Measurements from ENCODE around the gene NRG3.
"Not testable (repeated sequence)": the region's sequence is repeated elsewhere in the genome, so short reads cannot be mapped to it uniquely, and the experiment has no call there.

Gene NRG3

GRCh38 chr10:82643601-82644000 is 768.6 kb downstream of the NRG3 start:
- H3K4me3 Mint-ChIP-seq = no peak overlapping the region
- DNase-seq = no peak
- no peak for ATAC-seq (replicated peaks)
- no peaks in the 10 kb centered on the region for H3K36me3 Mint-ChIP-seq (ENCODE audit: insufficient read depth)
- peaks cover 8 to 9% of the 10 kb centered on the region in 2 donors for H3K9me3 Mint-ChIP-seq
- no peaks in the 10 kb centered on the region for H3K4me1 Mint-ChIP-seq (ENCODE audit: low read depth in 2 of 2)
- H3K27me3 Mint-ChIP-seq = no peaks in the 10 kb centered on the region
- H3K27ac Mint-ChIP-seq = no peak overlapping the region

DNA sequence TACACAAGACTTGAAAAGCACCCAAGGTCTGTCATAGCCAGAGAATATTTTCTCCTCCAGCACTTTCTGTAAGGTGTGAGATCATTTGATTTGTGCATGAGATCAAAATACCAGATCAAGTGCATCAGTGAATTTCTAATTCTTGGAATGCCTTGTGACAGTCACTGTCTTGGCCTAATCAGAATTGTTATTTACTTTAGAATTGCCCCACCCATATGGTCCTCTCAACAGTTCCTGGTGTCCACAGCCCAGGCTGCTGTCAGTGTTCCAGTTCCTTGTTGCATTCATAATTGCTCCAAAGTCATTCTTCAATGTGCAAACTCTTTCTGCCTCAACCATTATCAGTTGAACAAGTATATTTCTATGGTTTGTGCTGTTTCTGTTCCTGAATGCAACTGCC is 770.2 kb downstream of the NRG3 start:
- H3K27me3 Mint-ChIP-seq = no peaks in the 10 kb centered on the region
- DNase-seq = no peak
- H3K27ac Mint-ChIP-seq = no peak overlapping the region
- no peak for ATAC-seq (replicated peaks)
- no peak overlapping the region for H3K4me3 Mint-ChIP-seq
- H3K9me3 Mint-ChIP-seq = peaks cover 8 to 9% of the 10 kb centered on the region in 2 donors
- H3K36me3 Mint-ChIP-seq (ENCODE audit: insufficient read depth) = no peaks in the 10 kb centered on the region
- no peaks in the 10 kb centered on the region for H3K4me1 Mint-ChIP-seq (ENCODE audit: low read depth in 2 of 2)

DNA sequence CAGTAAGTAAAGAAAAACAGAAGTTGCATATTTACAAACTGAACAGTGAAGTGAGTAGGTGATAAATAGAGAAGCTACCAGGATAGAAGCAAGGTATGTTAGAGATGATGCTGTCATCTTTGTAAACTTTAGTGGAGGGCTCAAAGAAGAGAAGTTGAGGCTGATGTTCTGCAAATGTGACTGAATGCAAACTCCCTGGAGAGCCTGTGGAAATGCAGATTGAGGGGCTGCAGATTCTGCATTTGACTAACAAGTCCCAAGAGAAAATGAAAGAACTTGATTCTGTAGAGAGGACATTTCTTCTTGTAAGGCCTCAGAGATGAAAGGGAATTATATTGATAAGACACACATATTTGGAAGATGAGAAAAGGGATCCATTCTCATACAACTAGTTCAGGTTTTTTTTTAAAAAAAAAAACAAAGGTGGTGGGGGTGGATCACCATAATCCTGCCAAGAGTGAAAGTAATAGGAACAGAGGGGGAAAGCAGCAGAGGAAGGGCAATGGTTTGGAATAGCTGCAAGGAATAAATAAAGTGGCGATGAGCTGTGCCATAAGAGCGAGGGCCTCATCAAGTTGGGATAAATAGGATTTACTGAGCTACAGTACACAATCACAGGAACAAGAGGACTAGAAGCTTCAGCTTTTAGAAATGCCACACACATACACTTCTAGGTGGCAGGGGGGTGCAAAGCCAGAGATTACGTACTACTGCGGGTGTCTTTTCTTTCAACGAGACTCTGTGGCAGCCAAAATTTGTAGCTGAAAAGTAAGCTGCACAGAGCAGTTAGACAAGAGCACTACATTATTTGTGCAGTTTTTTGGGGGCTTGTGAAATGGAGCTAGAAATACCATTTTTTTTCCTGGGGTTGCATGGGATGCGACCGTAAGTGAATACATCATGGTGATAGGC is 778.5 kb downstream of the NRG3 start:
- no peak for DNase-seq
- ATAC-seq (replicated peaks) = no peak
- Mint-ChIP-seq H3K36me3 (ENCODE audit: insufficient read depth) (no peaks in the 10 kb centered on the region), H3K4me1 (ENCODE audit: low read depth in 2 of 2) (no peaks in the 10 kb centered on the region), H3K9me3 (peaks cover 9 to 24% of the 10 kb centered on the region in 2 donors), H3K4me3 (no peak overlapping the region), H3K27me3 (no peaks in the 10 kb centered on the region), H3K27ac (no peak overlapping the region)

DNA sequence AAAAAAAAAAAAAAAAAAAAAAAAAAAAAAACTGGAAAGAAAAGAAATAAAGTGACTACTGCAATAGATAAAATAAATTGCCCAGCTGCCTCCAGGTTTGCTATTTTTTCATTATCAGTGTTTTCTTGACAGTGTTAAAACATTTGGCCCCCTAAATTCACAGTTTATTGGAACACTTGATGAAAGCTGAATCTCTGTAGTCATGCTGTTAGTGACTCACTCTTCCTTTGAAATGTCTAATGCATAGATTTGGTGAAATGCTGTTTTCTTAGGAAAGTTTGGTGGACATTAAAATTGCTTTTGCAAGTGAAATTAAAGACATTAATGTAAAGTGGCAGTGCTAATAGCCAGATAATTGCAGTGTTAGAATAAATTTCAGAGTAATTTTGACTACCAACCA is 785.2 kb downstream of the NRG3 start:
- no peaks in the 10 kb centered on the region for H3K27me3 Mint-ChIP-seq

GRCh38 chr10:82660986-82661385 is 786.0 kb downstream of the NRG3 start:
- Mint-ChIP-seq H3K27ac (no peak overlapping the region), H3K36me3 (ENCODE audit: insufficient read depth) (no peaks in the 10 kb centered on the region), H3K4me3 (no peak overlapping the region), H3K9me3 (peaks cover 0 to 4% of the 10 kb centered on the region in 2 donors), H3K27me3 (no peaks in the 10 kb centered on the region), H3K4me1 (ENCODE audit: low read depth in 2 of 2) (no peaks in the 10 kb centered on the region)
- DNase-seq (no peak), ATAC-seq (replicated peaks) (no peak)

More for the DNA sequence above, 785.2 kb downstream of the NRG3 start:
- no peak overlapping the region for H3K27ac Mint-ChIP-seq
- no peak for ATAC-seq (replicated peaks)
- H3K4me1 Mint-ChIP-seq (ENCODE audit: low read depth in 2 of 2) = no peaks in the 10 kb centered on the region
- peaks cover 0 to 4% of the 10 kb centered on the region in 2 donors for H3K9me3 Mint-ChIP-seq
- H3K4me3 Mint-ChIP-seq = no peak overlapping the region
- DNase-seq = no peak
- no peaks in the 10 kb centered on the region for H3K36me3 Mint-ChIP-seq (ENCODE audit: insufficient read depth)

DNA sequence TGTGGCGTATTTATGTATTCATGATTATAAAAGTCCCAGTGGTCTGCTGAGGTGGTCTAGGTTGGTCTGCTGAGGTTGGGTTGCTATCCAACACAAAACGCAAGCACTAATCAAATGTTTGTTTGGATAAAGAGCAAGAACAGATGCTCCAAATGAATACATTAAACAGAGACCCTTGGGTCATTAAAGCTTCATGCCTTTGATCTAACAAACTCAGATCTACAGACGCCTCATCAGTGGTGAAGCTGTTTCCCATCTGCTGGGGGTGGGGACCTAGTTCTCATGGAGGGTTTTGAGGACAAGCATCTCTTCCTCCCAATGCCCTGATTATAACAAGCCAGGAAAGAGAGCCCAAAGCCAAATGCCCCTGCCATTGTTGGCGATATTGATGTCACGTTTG is 786.7 kb downstream of the NRG3 start:
- Mint-ChIP-seq H3K27me3 (no peaks in the 10 kb centered on the region), H3K36me3 (ENCODE audit: insufficient read depth) (no peaks in the 10 kb centered on the region), H3K4me3 (no peak overlapping the region), H3K27ac (no peak overlapping the region), H3K9me3 (peaks cover 0 to 4% of the 10 kb centered on the region in 2 donors), H3K4me1 (ENCODE audit: low read depth in 2 of 2) (no peaks in the 10 kb centered on the region)
- DNase-seq (no peak), ATAC-seq (replicated peaks) (no peak)

GRCh38 chr10:82668221-82668895 is 793.4 kb downstream of the NRG3 start:
- DNase-seq (no peak), ATAC-seq (replicated peaks) (no peak)
- H3K4me3 Mint-ChIP-seq = no peak overlapping the region
- H3K4me1 Mint-ChIP-seq (ENCODE audit: low read depth in 2 of 2) = no peaks in the 10 kb centered on the region
- H3K27ac Mint-ChIP-seq = no peak overlapping the region
- peaks cover 11 to 20% of the 10 kb centered on the region in 2 donors for H3K9me3 Mint-ChIP-seq
- H3K36me3 Mint-ChIP-seq (ENCODE audit: insufficient read depth) = no peaks in the 10 kb centered on the region
- H3K27me3 Mint-ChIP-seq = no peaks in the 10 kb centered on the region

GRCh38 chr10:82674036-82674435 is 799.0 kb downstream of the NRG3 start:
- H3K27me3 Mint-ChIP-seq = no peaks in the 10 kb centered on the region
- DNase-seq (no peak), ATAC-seq (replicated peaks) (no peak)
- no peak overlapping the region for H3K4me3 Mint-ChIP-seq
- H3K27ac Mint-ChIP-seq = no peak overlapping the region
- peaks cover 17 to 30% of the 10 kb centered on the region in 2 donors for H3K9me3 Mint-ChIP-seq
- no peaks in the 10 kb centered on the region for H3K4me1 Mint-ChIP-seq (ENCODE audit: low read depth in 2 of 2)
- no peaks in the 10 kb centered on the region for H3K36me3 Mint-ChIP-seq (ENCODE audit: insufficient read depth)

DNA sequence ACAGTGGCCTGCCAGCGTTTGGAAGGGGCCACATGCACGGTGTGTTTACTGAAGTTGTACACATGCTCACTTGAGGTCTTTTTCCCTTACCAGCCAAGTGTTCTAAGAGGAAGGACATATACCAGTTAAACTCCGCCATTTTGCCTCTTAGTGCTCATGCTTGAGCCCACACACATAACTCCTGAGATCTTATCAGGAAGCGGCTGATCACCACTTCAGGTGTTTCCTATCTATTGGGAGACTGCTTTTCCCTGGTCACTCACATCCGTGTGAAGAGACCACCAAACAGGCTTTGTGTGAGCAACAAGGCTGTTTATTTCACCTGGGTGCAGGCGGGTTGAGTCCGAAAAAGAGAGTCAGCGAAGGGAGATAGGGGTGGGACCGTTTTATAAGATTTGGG is 802.9 kb downstream of the NRG3 start:
- not testable (repeated sequence) for H3K36me3 Mint-ChIP-seq (ENCODE audit: insufficient read depth); ATAC-seq (replicated peaks); H3K4me1 Mint-ChIP-seq (ENCODE audit: low read depth in 2 of 2); H3K27me3 Mint-ChIP-seq; H3K27ac Mint-ChIP-seq; DNase-seq; H3K4me3 Mint-ChIP-seq
- H3K9me3 Mint-ChIP-seq = peaks cover 7 to 14% of the 10 kb centered on the region in 2 donors

GRCh38 chr10:82678451-82678850 is 803.5 kb downstream of the NRG3 start:
- H3K27ac Mint-ChIP-seq; H3K36me3 Mint-ChIP-seq (ENCODE audit: insufficient read depth); H3K4me3 Mint-ChIP-seq; ATAC-seq (replicated peaks); H3K9me3 Mint-ChIP-seq; H3K4me1 Mint-ChIP-seq (ENCODE audit: low read depth in 2 of 2); DNase-seq; H3K27me3 Mint-ChIP-seq: not testable (repeated sequence)

DNA sequence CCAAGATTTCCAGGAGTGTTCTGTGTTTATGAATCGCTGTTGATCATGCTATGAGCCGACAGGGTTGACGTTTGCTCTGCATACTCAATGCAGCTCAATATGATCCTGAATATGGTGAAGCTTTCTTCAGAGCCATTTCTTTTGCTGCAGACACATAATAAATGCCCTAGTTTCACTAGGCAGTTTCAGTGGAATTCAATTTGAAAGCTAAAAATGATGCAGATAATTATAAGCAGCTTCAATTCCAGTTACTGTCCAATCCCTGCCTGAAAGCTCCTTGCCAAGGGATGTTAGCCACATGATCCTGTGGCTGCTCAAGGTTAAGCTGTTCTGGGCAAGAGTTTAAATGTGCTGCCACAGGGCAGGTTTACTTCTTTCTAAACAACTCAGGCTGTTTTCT is 805.6 kb downstream of the NRG3 start:
- no peak for DNase-seq
- Mint-ChIP-seq H3K4me3 (no peak overlapping the region), H3K27me3 (no peaks in the 10 kb centered on the region), H3K9me3 (peaks cover 8 to 14% of the 10 kb centered on the region in 2 donors), H3K4me1 (ENCODE audit: low read depth in 2 of 2) (no peaks in the 10 kb centered on the region), H3K27ac (no peak overlapping the region), H3K36me3 (ENCODE audit: insufficient read depth) (no peaks in the 10 kb centered on the region)
- ATAC-seq (replicated peaks) = no peak

DNA sequence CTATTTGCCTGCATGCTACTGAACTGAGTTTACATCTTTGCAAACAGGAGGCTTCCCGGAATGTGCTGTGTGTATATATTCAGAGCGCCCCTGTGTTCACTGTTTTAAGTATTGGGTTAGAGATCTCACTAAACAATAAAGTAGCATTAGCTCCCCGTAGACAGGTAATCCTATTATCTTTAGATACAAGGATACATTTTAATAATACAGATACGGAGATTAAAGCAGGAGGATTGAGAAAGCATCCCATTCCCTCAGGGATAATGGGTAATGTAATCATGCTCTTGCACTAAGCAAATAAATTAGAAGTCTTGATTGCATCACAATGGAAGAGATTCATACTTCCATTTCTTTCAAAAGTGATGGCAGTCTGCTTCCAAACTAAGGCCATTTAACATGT is 809.0 kb downstream of the NRG3 start:
- ATAC-seq (replicated peaks) (no peak), DNase-seq (no peak)
- no peaks in the 10 kb centered on the region for H3K36me3 Mint-ChIP-seq (ENCODE audit: insufficient read depth)
- no peak overlapping the region for H3K27ac Mint-ChIP-seq
- H3K9me3 Mint-ChIP-seq = peaks cover 9 to 13% of the 10 kb centered on the region in 2 donors
- H3K27me3 Mint-ChIP-seq = no peaks in the 10 kb centered on the region
- no peaks in the 10 kb centered on the region for H3K4me1 Mint-ChIP-seq (ENCODE audit: low read depth in 2 of 2)
- H3K4me3 Mint-ChIP-seq = no peak overlapping the region

DNA sequence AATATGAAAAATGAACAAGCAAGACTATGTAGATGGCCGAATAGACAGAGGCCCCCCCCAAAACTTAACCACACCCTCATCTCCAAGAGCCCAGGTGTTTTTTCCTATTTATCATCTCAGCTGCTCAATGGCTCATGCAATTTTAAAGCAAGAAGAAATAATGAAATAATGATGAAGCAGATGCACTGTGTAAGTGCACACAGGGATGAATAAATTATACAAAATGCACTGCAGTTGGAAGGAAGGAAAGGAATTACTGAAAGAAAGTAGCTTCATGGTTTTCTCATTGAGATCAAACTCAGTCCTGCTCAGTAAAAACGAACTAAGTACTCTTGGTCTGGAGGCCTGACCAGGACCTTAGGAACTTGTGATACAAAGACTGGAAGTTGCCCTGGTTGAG is 810.1 kb downstream of the NRG3 start:
- no peaks in the 10 kb centered on the region for H3K36me3 Mint-ChIP-seq (ENCODE audit: insufficient read depth)
- H3K27me3 Mint-ChIP-seq = no peaks in the 10 kb centered on the region
- H3K27ac Mint-ChIP-seq = no peak overlapping the region
- no peaks in the 10 kb centered on the region for H3K4me1 Mint-ChIP-seq (ENCODE audit: low read depth in 2 of 2)
- DNase-seq (no peak), ATAC-seq (replicated peaks) (no peak)
- no peak overlapping the region for H3K4me3 Mint-ChIP-seq
- H3K9me3 Mint-ChIP-seq = peaks cover 9 to 13% of the 10 kb centered on the region in 2 donors

GRCh38 chr10:82691211-82691610 is 816.2 kb downstream of the NRG3 start:
- Mint-ChIP-seq H3K36me3 (ENCODE audit: insufficient read depth) (no peaks in the 10 kb centered on the region), H3K9me3 (peaks cover 6 to 11% of the 10 kb centered on the region in 2 donors), H3K27ac (no peak overlapping the region)

More at GRCh38 chr10:82691211-82691610, 816.2 kb downstream of the NRG3 start:
- DNase-seq = no peak
- Mint-ChIP-seq H3K27me3 (no peaks in the 10 kb centered on the region), H3K4me3 (no peak overlapping the region), H3K4me1 (ENCODE audit: low read depth in 2 of 2) (no peaks in the 10 kb centered on the region)
- ATAC-seq (replicated peaks) = no peak
